RCC 7860 (cell line): ENCODE data around the gene TMEM134.

Experiments
- DNase-seq: peaks from one replicate; pipeline ENCODE4 v3.0.0-alpha.2; 2015; ENCODE audit warnings: low spot score
- FAIRE-seq: peaks from 2 replicates; lab custom pipeline; 2012; peaks lifted over from hg19 to GRCh38; lab: Jason Lieb, UNC

Gene TMEM134

DNA sequence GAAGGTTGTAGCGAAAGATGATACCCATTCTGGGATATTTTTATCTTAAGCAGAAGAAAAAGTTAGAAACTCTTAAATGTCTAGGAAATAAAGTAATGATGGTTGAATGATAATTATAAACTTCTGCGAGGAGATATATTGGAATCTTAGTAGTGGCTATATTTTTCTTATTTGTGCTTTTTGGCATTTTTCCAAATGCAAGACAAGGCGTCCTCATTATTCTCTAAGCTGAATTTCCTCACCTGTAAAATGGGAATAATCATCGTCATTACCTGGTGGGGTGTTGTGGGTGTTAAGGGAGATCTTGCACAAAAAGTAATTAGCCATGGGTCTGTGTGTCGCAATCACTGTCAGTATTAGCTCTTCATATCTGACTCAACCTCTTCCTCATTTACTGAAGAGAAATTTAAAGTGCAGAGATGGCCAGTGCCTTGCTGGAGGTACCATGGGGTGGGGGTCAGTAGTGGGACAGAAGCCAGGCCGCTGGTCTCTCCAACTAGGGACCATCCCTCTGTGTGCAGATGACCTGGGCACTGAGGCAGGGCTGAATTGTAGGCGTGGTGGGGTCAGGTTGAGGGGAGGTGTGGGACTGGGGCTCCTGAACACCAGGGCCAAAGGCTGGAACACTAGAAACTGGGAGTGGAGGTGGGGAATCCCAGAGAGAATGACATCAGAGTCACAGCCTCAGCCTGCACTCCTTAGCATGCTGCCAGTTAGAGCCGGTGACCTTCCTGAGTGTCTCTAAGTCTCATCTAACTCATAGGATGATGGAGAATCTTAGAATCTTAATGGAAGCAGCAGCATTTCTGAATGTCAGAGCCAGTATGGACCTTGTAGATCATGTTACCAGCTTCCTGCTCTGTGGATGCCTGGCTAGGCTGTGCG, 32.0 kb upstream of the TMEM134 start:
- FAIRE-seq (no peak), DNase-seq (no peak)

DNA sequence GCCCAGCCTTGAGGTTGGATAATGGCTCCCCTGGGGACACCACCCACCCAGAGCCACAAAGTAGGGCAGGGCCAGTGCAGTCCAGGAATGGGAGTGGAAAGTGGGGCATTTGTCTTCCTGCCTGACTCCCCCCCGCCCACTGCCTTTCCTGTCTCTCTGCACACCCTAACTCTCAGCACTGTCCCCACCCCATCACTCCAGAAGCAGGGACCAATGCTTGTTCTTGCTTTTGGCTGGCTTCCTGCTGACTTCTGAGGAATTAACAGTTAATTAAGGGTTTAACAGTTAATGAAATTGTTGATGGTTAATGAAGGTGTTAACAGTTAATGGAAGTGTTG, 31.4 kb upstream of the TMEM134 start:
- FAIRE-seq (no peak), DNase-seq (no peak)

- FAIRE-seq (no peak), DNase-seq (no peak)
Observed at GRCh38 chr11:67499808-67500483, 30.9 kb upstream of the TMEM134 start.

DNA sequence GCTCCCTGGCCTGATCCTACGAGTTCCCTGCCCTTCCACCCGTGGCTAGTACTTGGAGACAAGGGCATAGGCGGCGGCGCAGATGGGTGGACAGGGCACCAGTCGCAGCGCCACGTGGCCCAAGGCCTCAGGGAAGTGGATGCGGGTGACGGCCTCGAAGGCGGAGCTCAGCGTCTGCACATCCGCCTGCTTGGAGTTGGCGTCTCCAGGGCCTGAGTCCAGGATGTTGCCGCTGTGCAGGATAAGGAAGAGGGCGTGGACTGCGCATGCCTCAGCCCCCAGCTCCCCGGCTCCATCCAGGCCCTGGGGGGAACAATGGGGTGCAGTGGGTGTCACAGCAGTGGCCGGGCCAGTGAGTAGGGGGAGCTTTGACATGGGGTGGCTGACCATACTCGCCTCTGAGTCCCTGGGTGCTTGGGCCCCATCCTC, 29.5 kb upstream of the TMEM134 start:
- FAIRE-seq (no peak), DNase-seq (no peak)

- DNase-seq (no peak), FAIRE-seq (no peak)
Observed at GRCh38 chr11:67497656-67498291, 28.7 kb upstream of the TMEM134 start.

DNA sequence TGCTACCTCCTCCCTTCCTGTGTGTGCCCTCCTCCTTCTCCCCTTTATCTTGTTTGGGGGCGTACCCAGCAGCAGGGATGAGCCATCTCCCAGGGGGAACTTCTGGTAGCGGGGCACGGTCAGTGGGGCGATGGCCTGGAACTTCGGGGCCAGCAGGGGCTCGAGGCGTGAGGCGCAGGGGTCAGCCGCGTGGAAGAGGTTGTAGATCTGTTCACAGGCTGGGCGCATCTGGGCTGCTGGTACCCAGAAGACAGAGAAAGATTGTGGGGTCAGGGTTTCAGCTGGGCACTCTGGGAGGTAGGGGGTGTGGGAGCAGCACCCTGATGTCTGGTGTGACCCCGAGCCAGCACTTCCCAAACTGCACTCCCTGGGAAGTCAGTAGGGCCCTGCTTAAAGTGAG, 27.1 kb upstream of the TMEM134 start:
- no peak for FAIRE-seq
- DNase-seq, result no peak

GRCh38 chr11:67495234-67496005, 26.4 kb upstream of the TMEM134 start:
- no peak for FAIRE-seq
- no peak for DNase-seq

GRCh38 chr11:67494371-67495233, 25.6 kb upstream of the TMEM134 start:
- DNase-seq, result no peak

GRCh38 chr11:67493548-67494370, 24.7 kb upstream of the TMEM134 start:
- FAIRE-seq (no peak), DNase-seq (no peak)

More at GRCh38 chr11:67494371-67495233, 25.6 kb upstream of the TMEM134 start:
- FAIRE-seq, result no peak

DNA sequence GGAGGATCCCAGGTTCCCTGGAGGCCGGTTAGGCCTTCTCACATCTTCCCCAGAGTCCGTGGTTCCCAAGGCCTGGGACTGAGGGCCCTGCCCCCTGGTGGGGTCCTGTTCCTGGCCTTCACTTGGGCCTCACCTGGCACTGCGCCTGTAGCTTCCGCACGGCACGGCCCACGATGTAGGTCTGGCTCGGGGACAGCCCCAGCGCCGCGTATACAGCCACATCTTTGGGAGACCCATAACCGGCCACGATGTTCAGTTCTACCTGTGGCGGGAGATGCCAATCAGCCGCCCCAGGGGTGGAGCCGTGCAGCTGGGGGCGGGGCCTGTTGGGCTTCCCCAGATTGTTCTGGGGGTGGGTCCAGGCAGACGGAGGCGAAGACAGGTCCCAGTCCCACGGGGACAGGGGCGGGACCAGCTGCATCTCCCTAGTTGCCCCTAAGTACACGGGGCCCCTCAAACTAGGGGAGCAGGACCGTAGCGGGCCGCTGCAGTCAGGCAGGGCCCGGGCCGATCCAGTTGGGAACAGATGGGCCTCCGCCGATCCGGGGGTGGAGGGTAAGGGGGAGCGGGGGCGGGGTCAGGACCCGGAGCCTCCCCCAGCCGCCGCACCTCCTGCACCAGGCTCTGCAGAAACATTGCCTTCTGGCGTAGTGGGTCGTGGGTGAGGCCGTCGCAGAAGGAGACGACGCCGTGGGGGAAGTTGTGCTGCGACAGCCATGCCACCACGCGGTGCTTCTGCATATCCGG, 23.9 kb upstream of the TMEM134 start:
- DNase-seq (no peak), FAIRE-seq (no peak)

DNA sequence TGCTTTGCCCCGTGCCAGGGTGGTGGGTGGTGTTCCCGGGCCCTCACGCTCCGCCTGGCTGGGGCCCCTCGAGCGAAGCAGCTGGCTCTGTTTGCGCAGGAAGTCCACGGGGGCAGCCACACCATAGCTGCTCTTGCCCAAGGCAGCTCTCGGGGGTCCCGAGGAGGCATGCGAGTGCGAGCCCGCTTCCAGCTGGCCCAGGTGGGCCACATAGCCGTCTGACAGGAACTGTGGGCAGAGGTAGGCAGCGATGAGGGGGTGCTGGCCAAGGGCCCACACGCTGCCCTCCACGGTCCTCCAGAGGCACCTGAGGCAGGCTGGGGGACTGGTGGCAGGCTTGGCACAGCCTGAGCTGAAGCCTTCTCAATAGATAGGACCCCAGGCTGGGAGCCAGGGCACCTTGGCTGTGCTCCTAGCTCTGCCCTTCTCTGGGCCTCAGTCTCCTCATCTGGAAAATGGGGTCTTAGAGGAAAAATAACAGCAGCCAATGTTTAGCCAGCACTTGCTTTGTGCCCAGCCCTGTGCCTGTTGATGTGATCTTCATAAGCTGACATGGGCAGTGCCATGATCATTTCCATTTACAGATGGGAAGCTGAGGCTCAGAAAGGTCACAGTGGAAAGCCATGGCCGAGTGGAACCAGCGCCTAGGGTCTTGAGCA, 23.1 kb upstream of the TMEM134 start:
- no peak for FAIRE-seq
- no peak for DNase-seq

DNA sequence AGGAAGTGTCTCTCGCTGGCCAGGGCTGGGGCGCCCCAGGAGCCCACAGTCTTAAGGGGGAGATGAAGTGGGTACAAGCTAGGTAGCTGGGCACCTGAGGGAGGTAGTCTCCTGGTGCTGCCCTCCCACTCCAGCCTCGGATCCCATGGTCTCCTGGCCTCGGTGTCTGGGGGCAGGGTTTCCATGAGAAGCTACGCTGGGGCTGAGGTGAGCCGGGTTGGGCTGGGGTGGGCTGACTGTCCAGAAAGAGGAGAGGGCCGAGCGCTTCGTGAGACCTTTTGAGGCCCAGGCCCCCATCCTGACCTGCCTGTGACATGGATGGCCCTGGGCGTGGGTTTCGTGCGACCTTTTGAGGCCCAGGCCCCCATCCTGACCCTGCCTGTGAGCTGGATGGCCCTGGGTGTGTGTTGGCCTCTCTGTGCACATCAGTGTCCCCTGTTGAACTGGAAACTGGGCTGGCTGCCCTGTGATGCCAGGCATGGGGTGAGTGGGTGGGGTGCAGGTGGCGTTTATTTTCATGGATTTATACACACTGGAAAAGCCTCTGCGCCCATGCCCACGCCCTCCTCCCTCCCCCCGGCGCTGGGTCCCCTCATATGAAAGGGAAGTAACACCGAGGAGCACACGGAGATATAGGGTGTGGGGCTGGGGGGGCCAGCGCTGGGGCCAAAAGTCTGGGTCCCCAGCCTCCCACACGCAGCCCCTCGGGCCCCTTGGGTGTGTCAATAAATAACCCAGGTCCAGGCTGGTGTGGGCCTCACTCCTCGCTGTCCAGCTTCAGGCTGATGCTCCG, 22.4 kb upstream of the TMEM134 start:
- FAIRE-seq, result no peak
- no peak for DNase-seq

GRCh38 chr11:67490727-67491065, 21.6 kb upstream of the TMEM134 start:
- FAIRE-seq (no peak), DNase-seq (no peak)

- FAIRE-seq, result no peak
- DNase-seq, result no peak
Observed at GRCh38 chr11:67489885-67490726, 21.1 kb upstream of the TMEM134 start.

DNA sequence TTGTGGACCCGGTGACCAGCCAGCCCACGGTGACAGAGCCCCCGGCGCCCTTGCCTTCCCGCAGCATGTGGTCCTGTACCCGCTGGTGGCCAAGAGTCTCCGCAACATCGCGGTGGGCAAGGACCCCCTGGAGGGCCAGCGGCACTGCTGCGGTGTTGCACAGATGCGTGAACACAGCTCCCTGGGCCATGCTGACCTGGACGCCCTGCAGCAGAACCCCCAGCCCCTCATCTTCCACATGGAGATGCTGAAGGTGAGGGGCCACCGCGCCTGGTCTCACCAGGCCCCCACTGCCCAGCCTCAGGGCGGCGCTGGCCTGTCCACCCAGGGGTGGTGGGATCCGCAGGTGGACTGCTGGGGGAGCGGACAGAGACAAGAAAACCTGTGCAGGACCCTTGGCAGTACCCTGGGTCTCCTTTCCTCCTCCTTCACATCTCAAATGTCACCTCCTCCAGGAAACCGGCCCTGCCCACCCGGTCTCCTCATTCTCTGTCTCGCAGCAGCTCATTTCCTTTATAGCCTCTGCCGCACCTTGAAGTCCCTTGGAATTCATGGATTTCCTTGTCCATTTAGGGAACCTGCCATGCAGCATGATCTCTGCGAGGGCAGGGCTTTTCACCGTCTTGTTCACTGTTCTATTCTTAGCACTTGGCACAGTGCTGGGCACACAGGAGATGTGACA, 20.3 kb upstream of the TMEM134 start:
- DNase-seq (no peak), FAIRE-seq (no peak)
